ENCODE results near the gene FANCC.

FANCC gene

GRCh38 chr9:95182854-95183563 is 134.5 kb downstream of the FANCC start:
- DNase-seq: no peak

GRCh38 chr9:95181835-95182234 is 135.7 kb downstream of the FANCC start:
- no peak for DNase-seq

DNA sequence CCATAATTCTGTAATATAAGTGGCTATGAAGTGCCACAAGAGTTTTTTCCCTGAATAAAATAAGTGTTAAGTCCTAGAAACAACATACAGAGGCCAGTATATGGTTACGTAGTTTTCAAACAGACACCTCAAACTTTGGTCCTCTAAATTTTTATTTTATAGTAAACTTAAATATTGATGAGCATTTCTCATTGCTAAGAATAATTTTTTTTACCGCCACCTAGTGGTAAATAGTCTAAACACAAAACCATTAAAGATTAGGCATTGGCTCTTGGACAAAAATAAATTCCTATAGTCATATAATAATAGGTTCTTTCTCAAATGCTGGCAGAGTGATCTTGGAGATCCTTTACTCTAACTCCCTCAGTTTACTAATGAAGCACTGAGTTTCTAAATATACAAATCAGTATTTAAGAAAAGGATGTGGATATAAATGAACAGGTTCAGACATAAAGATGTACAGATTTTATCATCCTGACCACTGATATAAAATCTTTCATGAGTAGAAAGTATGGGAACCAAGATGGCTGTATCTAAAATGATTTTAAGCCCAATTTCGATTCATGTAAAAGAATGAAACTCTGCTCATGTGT is 136.2 kb downstream of the FANCC start:
- DNase-seq: no peak

DNA sequence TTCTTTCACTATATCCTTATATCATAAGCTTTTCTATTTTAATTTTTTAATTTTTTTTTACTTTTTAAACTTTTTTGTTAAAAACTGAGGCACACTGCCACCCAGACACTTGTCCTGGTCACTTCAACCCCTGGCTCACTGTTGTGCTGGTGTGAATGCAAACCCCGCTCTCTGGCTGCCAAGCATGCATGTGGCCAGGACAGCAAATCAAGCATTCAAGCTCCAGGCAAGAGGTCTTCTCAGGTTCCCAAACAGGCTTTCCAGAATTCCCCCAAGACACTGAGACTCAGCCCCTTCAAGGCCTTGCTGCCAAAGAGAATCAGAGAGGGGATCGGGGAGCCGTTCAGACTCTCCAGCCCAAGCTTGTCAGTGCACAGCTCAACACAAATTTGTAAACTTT is 139.9 kb downstream of the FANCC start:
- DNase-seq: no peak

DNA sequence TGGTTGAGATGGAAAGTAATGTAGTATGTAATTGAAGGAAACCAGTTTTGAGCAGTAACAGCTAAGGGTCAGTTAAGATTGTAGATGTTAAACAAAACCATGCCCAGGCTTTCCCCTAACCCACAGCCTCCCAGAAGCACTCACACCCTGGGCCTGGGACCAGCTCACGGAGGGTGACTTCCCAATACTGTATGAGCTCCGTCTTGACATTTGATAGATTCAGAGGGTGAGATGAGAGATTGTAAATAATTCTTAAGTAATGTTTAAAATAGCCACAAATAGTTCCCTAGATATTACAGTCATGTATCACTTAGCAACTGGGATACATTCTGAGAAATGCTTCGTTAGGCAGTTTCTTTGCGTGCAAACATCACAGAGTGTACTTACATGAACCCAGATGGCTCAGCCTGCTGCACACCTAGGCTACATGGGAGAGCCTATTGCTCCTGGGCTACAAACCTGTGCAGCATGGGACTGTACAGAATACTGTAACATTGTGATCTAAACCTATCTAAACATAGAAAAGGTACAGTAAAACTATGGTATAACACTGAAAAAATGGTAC is 140.7 kb downstream of the FANCC start:
- no peak for DNase-seq

DNA sequence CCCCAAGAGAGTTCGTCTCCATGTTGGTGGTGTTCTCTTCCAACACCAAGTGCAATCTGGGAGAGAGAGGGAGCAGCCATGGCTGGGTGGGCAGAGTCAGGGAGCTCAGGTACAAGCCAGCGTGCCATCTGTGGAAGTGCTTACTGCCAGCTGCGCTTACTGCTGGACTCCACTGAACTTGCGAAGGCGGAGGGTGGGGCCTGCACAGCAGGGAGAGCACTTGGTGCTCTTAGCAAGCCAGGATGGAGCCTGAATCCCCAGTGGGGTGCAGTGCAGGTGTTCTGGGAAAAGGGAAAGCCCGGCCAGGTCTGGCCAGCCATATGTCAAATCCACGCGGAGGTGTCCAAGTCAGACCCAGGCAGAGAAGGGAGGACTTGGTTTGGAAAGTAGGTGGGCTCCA is 142.0 kb downstream of the FANCC start:
- no peak for DNase-seq

GRCh38 chr9:95174038-95174437 is 143.5 kb downstream of the FANCC start:
- no peak for DNase-seq

DNA sequence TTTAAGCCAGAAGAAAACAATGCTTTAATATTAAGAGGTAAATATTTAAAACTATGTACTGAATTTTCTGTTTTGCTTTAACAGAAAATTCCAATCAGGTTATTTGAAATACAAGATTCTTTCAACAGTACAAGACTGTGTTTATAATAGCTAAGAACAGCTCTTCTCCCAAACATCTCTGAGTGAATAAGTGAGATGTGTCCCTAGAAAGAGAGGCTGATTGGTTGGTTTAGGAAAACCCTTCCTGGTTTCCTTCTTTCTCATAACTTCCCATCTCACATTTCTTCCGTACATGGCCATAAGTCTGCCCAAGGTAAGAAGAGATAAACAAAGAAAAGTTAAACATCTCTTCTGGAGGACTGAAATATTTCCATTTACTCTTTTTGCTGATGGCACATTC is 145.9 kb downstream of the FANCC start:
- no peak for DNase-seq

DNA sequence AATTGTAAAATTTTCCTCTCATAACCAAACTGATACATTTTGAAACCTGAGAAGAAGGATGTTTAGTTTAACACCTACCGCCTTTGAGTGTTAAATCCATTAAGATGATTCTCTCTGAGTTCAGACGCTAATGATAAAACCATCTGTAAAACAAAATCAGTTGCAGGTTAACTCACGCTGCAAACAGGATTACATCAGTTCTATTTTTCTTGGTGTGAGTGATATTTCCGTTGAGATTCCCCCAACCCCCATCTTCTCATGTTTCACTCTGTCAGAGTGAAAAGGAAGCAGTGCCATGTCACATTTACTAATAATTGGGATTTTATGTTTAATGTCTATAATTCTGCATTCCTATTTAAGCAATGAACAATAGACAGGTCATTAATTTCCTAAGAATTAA is 146.5 kb downstream of the FANCC start:
- DNase-seq: no peak

GRCh38 chr9:95167998-95168397 is 149.5 kb downstream of the FANCC start:
- no peak for DNase-seq

- DNase-seq: no peak
These were observed 152.5 kb downstream of the FANCC start for GRCh38 chr9:95165004-95165403.

DNA sequence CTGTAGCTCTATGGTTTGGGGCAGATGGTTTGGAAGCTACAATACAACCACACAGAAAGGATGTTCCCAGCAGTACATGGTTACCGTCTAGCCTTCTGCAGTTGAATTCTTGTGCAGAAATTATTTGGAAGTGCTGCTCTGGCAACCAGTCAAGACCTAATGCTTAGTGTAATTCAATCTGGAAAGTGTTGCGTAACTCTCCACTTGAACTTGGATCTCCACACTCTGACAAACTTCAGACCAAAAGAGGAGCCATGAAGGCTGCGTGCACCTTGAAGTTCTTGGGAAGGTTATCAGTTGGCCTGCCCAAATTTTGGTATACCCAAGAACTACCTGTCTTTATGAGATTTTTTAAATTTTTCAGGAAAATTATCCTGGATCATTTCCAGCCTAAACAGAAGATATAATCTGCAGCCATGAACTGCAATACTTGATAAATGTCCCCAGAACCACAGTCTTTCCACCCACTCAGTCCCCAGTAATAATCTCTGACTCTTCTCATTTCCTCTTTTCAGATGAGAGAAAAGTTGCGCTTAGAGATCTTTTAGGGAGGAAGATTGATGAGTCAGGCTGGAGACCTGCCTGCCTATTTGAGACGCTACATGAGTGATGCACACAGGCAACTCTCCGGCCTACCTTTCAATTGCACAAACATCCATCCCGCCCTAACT is 159.9 kb downstream of the FANCC start:
- no peak for DNase-seq

DNA sequence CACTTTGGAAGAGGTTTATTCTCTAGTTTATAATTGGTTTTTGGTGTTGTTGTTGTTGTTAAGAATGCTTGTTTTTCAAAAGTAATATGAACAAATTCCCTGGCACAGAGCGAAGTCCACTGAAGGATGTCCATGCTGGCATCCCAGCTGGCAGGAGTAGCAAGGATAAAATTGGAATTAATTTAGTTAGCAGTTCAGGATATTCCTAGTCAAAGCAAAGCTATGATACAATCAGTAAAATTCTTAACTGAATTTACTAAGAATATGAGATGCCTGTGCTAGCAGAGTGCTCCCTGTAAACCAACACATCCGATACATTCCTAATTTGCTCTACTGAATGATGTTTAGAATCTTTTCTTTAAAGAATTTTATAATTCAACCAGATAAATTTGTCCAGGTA is 161.4 kb downstream of the FANCC start:
- no peak for DNase-seq

DNA sequence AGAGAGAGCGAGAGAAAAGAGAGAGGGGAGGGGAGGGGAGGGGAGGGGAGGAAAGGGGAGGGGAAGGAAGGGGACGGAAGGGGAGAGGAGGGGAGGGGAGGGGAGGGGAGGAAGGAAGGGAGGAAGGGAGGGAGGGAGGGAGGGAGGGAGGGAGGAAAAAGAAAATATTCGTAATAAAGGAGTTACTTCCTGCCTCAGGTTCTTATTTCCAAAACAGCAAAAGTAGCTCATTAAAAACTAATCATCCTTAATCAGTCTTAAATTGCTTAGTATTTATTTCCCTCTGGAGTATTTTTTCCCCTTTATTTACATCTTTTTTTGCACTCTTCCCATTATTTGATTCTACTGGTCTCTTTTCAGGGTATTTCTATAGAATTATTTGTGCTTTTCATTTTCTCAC is 162.3 kb downstream of the FANCC start:
- no peak for DNase-seq

- DNase-seq: no peak
These were observed 166.6 kb downstream of the FANCC start for GRCh38 chr9:95150903-95151302.

DNA sequence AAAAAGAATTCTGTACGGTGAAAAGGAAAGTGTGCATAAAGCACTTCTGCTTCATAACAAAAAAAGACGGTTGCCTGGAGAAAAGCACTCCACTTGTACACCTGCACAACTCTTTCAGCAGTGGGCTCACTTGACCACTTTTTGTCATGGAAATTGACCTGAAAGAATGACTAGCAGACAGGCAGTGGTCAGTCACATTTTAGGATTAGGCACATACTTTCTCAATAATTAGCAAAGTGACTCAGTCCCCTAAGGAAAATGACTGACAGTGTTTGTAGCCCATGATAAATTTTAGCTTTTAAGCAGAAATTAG is 169.3 kb downstream of the FANCC start:
- no peak for DNase-seq

DNA sequence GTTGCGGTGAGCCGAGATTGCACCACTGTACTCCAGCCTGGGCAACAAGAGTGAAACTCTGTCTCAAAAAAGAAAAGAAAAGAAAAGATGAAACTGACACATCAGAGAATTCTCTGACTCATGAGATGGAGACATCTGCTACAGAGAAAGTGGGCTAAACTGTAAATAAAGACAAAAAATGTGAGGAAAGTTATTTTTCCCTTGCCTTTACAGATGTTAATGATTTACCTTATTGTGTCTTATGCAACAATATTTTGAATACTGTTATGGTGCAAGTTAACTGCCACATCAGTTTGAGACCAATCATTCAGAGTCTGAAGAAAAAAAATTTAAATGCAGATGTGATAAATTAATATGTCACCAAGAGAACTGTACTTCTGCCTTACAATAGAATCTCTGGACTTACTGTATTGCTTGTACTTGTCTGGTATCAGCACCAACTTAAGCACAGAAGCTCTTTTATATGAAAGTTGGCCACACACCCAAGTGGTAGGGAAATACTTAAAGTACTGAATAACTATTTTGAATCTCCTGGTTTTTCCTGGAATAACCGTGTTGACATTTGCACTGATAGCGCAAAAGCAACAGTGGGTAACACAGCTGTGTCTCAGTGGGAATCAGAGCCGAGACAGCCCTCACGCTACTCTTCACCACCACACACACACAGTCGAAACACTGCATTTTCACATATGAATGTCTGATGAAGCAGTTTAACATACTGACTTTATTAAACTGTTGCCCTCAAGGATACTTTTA is 169.9 kb downstream of the FANCC start:
- no peak for DNase-seq

DNA sequence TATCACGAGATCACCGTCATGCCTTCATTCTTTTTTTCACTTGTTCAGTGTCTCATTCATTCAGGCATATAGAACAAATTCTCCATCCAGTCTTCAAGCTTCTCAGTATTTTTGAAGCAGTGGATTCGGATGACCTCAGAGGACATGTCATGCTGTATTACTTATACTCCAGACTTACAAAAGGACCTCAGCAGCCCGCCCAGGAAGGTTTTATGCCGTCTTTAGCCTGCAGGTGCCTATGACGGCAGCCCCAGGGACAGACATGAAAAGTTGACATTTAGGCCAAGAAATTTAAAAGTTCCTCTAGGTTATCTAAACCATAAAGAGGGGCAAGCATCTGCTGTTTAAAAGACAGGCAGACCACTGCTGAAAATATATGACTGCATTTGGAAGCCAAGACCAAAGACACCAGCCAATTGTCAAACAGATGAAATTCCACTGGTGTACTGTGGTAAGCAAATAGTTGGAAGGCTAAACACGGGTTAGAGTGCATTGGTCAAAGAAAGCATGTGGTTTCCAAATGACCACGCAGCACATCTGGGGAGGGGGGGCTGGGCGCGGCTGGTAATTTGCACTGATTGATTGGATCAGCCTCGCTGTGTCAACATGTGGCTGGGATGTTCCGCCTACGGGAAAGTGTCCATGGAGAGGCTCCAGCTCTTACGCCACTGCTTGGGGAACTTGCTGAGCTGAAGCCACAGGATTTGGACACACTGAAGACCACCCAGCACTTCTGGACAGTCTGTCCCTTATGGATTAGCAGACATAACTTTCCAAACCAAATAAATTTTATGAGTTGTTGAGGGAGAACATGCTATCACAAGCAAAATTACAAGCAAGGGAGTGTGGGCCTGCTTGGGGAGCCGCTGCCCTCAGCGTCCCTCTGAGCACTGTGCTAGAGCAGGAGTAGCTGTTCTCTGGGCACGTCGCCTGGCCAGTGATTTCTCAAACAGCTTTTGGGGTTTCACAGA is 173.6 kb downstream of the FANCC start:
- no peak for DNase-seq

DNA sequence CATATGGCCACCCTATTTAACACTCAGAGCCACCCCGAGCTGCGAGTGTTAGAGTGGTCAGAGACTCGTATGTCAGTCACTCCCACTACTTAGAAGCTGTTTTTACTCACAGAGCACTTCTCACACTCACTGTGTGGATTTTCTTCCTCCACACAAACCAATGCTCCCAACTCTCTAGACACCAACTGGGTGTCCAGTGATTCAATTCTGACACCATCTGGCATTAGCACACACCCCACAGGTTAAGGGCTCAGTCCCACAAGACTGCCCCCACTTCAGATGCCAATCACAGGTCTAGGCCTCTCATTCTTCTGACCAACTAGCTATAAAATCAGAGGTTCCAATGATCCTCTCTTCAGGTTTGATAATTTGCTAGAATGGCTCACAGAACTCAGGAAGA is 174.8 kb downstream of the FANCC start:
- DNase-seq: no peak

GRCh38 chr9:95142315-95142714 is 175.2 kb downstream of the FANCC start:
- no peak for DNase-seq

GRCh38 chr9:95140821-95141220 is 176.7 kb downstream of the FANCC start:
- DNase-seq: no peak

DNA sequence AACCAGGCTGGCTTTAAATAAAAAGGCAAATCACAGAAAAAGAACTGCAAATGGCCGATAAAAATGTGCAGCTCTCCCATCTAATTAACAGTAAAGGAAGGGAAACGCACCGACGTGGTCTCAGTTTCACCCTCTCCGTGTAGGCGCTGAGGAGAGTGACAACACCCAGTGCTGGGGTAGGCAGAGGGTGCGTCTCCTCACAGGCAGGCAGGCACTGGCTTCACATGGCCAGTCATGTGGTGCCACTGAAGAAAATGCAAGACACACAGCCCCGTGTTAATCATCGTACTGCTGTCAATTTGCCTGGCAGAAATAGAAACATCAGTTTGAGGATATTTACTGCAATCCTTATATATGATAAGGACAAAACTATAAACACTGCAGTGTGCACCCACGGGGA is 178.4 kb downstream of the FANCC start:
- DNase-seq: no peak

All from 8988T (cell line).